Neural cell (in vitro differentiated cells): ENCODE data around the gene PBX1.

ENCODE experiments used
- EP300 ChIP-seq: fragments of 450-650 bp; conservative IDR thresholded peaks from 2 replicates; pipeline ENCODE4 v1.6.1; 2014; ENCODE audit warnings: antibody characterized with exemption, mild to moderate bottlenecking, moderate library complexity; ENCODE audit not compliant: poor library complexity, severe bottlenecking
- TAF1 ChIP-seq: IDR thresholded peaks from 2 replicates; pipeline ENCODE4 v1.6.1; 2012; ENCODE audit warnings: low read depth

GRCh38 chr1:164614316-164614715 lies 55.3 kb downstream of the PBX1 start:
- TF ChIP-seq TAF1 (no peak), EP300 (no peak)
